Upper lobe of right lung (tissue), 1 donor: ENCODE results near the gene MOSPD2. TPM values are rescaled to one million over a fixed set of nuclear protein-coding genes. Genes with fewer than 3 reads are reported as not detected.

ENCODE experiments used
- ATAC-seq: fragments of 200-7000 bp; cut with Tn5 transposase; one replicate; pipeline ENCODE4 v1.9.1; 2020; ENCODE audit warnings: mild to moderate bottlenecking, moderate library complexity
- DNase-seq: peaks from one replicate; pipeline ENCODE4 v3.0.0-alpha.2; 2020
- H3K27ac ChIP-seq: fragments of 200-600 bp; one replicate; pipeline ENCODE4 v1.8.0; 2022
- H3K27me3 ChIP-seq: fragments of 200-600 bp; one replicate; pipeline ENCODE4 v1.8.0; 2022; ENCODE audit warnings: mild to moderate bottlenecking
- H3K36me3 ChIP-seq: fragments of 200-600 bp; one replicate; pipeline ENCODE4 v1.8.0; 2022
- H3K4me1 ChIP-seq: fragments of 200-600 bp; one replicate; pipeline ENCODE4 v1.8.0; 2022
- H3K4me3 ChIP-seq: fragments of 200-600 bp; one replicate; pipeline ENCODE4 v1.8.0; 2022; ENCODE audit warnings: mild to moderate bottlenecking
- H3K9me3 ChIP-seq: fragments of 200-600 bp; one replicate; pipeline ENCODE4 v1.8.0; 2022
- CTCF ChIP-seq: fragments of 200-600 bp; IDR thresholded peaks from one replicate; pipeline ENCODE4 v1.8.0; 2022; ENCODE audit warnings: antibody characterized with exemption
- intact Hi-C: fragments of 100-400 bp; cut with DNase I; formaldehyde crosslinking; loops from one replicate; pipeline ENCODE4 v1.11.0; 2022
- total RNA-seq: library from RNA; stranded (reverse); fragmentation: NEBNext Ultra II Directional; extraction: Animal tissue kit (Norgen Biotek cat#: 25700); gene quantifications from one replicate; pipeline ENCODE4 v1.2.1, GENCODE V29; 2021
- donor health status: DM: no; HTN: yes; CAD: no; lungs with severe emphysema.

Gene MOSPD2
- total RNA-seq, 1 donor from 2014 or later, result 34.3 TPM

GRCh38 chrX:14923761-14924160 is 50.5 kb downstream of the MOSPD2 start:
- no peak overlapping the region for H3K27ac ChIP-seq
- TF ChIP-seq CTCF, result no peak
- DNase-seq (no peak), ATAC-seq (no peak)
- no peaks in the 10 kb centered on the region for H3K4me1 ChIP-seq
- no peak overlapping the region for H3K4me3 ChIP-seq
- H3K27me3 ChIP-seq, result no peaks in the 10 kb centered on the region
- no peaks in the 10 kb centered on the region for H3K9me3 ChIP-seq
- H3K36me3 ChIP-seq, result peaks cover 2% of the 10 kb centered on the region
- intact Hi-C loops, result no loop called here

GRCh38 chrX:14926471-14926870 is 53.2 kb downstream of the MOSPD2 start:
- no peak for TF ChIP-seq CTCF
- Histone ChIP-seq H3K4me1 (no peaks in the 10 kb centered on the region), H3K27me3 (no peaks in the 10 kb centered on the region), H3K36me3 (no peaks in the 10 kb centered on the region), H3K9me3 (no peaks in the 10 kb centered on the region), H3K27ac (no peak overlapping the region), H3K4me3 (no peak overlapping the region)
- ATAC-seq, result no peak
- no peak for DNase-seq
- intact Hi-C loops, result no loop called here

GRCh38 chrX:14927401-14927800 is 54.2 kb downstream of the MOSPD2 start:
- Histone ChIP-seq H3K36me3 (no peaks in the 10 kb centered on the region), H3K4me3 (no peak overlapping the region), H3K9me3 (no peaks in the 10 kb centered on the region), H3K27ac (no peak overlapping the region), H3K27me3 (no peaks in the 10 kb centered on the region), H3K4me1 (no peaks in the 10 kb centered on the region)
- DNase-seq (no peak), ATAC-seq (no peak)
- no peak for TF ChIP-seq CTCF
- intact Hi-C loops, result no loop called here

GRCh38 chrX:14930663-14931062 is 57.4 kb downstream of the MOSPD2 start:
- H3K27me3 ChIP-seq, result no peaks in the 10 kb centered on the region
- ATAC-seq (no peak), DNase-seq (no peak)
- H3K9me3 ChIP-seq, result no peaks in the 10 kb centered on the region
- H3K4me3 ChIP-seq, result no peak overlapping the region
- H3K27ac ChIP-seq, result no peak overlapping the region
- no peak for TF ChIP-seq CTCF
- intact Hi-C loops, result no loop called here
- no peaks in the 10 kb centered on the region for H3K36me3 ChIP-seq
- no peaks in the 10 kb centered on the region for H3K4me1 ChIP-seq

- no peak for TF ChIP-seq CTCF
- ATAC-seq, result no peak
- Histone ChIP-seq H3K36me3 (no peaks in the 10 kb centered on the region), H3K4me3 (no peak overlapping the region), H3K27me3 (no peaks in the 10 kb centered on the region), H3K4me1 (no peaks in the 10 kb centered on the region), H3K27ac (no peak overlapping the region), H3K9me3 (no peaks in the 10 kb centered on the region)
- no peak for DNase-seq
- intact Hi-C loops, result no loop called here
These were observed 58.9 kb downstream of the MOSPD2 start for GRCh38 chrX:14932136-14932535.

GRCh38 chrX:14934423-14934822 is 61.2 kb downstream of the MOSPD2 start:
- Histone ChIP-seq H3K4me3 (no peak overlapping the region), H3K4me1 (no peaks in the 10 kb centered on the region), H3K27me3 (no peaks in the 10 kb centered on the region), H3K9me3 (no peaks in the 10 kb centered on the region), H3K36me3 (no peaks in the 10 kb centered on the region), H3K27ac (no peak overlapping the region)
- no peak for TF ChIP-seq CTCF
- no peak for ATAC-seq
- intact Hi-C loops, result no loop called here
- no peak for DNase-seq
